ENCODE results near the gene SLC30A2. TPM values are rescaled to one million over a fixed set of nuclear protein-coding genes. Genes with fewer than 3 reads are reported as not detected.

Gene SLC30A2
- polyA plus RNA-seq, 6 donors from 2014 or later, result not detected

GRCh38 chr1:26079960-26080814 lies 34.3 kb upstream of the SLC30A2 start:
- DNase-seq, result no peak
- ATAC-seq (ENCODE audit: low read depth in 2 of 2), result no peak
- peaks cover 15 to 29% (median 26%) of the 10 kb centered on the region in 3 donors for H3K27me3 Mint-ChIP-seq
- no peak overlapping the region for H3K27ac Mint-ChIP-seq
- H3K4me3 Mint-ChIP-seq, result no peak overlapping the region
- H3K36me3 Mint-ChIP-seq, result peaks cover 0 to 8% of the 10 kb centered on the region in 2 donors
- H3K9me3 Mint-ChIP-seq, result no peaks in the 10 kb centered on the region
- no peaks in the 10 kb centered on the region for H3K4me1 Mint-ChIP-seq

- Mint-ChIP-seq H3K27me3 (peaks cover 8 to 19% (median 16%) of the 10 kb centered on the region in 3 donors), H3K36me3 (peaks cover 0 to 3% of the 10 kb centered on the region in 2 donors), H3K27ac (no peak overlapping the region), H3K4me1 (no peaks in the 10 kb centered on the region), H3K9me3 (no peaks in the 10 kb centered on the region), H3K4me3 (no peak overlapping the region)
- ATAC-seq (ENCODE audit: low read depth in 2 of 2) (no peak), DNase-seq (no peak)
Measured at GRCh38 chr1:26079178-26079563, 33.3 kb upstream of the SLC30A2 start.

GRCh38 chr1:26078286-26079177 lies 32.6 kb upstream of the SLC30A2 start:
- peaks cover 6 to 15% (median 13%) of the 10 kb centered on the region in 3 donors for H3K27me3 Mint-ChIP-seq
- H3K4me3 Mint-ChIP-seq, result no peak overlapping the region
- DNase-seq (no peak), ATAC-seq (ENCODE audit: low read depth in 2 of 2) (no peak)
- no peaks in the 10 kb centered on the region for H3K9me3 Mint-ChIP-seq
- no peaks in the 10 kb centered on the region for H3K4me1 Mint-ChIP-seq
- no peaks in the 10 kb centered on the region for H3K36me3 Mint-ChIP-seq
- peak overlapping the region in 1 of 6 donors; percentile 12 for H3K27ac Mint-ChIP-seq

- ATAC-seq (ENCODE audit: low read depth in 2 of 2) (no peak), DNase-seq (no peak)
- Mint-ChIP-seq H3K4me1 (no peaks in the 10 kb centered on the region), H3K27me3 (peaks cover 6 to 24% (median 17%) of the 10 kb centered on the region in 3 donors), H3K27ac (peak overlapping the region in 1 of 6 donors; percentile 70), H3K4me3 (no peak overlapping the region), H3K9me3 (no peaks in the 10 kb centered on the region), H3K36me3 (no peaks in the 10 kb centered on the region)
Measured at GRCh38 chr1:26077524-26077923, 31.6 kb upstream of the SLC30A2 start.

GRCh38 chr1:26075421-26076144 lies 29.7 kb upstream of the SLC30A2 start:
- Mint-ChIP-seq H3K27me3 (peaks cover 16 to 40% (median 26%) of the 10 kb centered on the region in 3 donors), H3K27ac (no peak overlapping the region), H3K9me3 (no peaks in the 10 kb centered on the region), H3K4me3 (no peak overlapping the region), H3K36me3 (no peaks in the 10 kb centered on the region), H3K4me1 (no peaks in the 10 kb centered on the region)
- DNase-seq (no peak), ATAC-seq (ENCODE audit: low read depth in 2 of 2) (no peak)

- H3K9me3 Mint-ChIP-seq, result no peaks in the 10 kb centered on the region
- ATAC-seq (ENCODE audit: low read depth in 2 of 2) (no peak), DNase-seq (no peak)
- no peaks in the 10 kb centered on the region for H3K36me3 Mint-ChIP-seq
- H3K4me3 Mint-ChIP-seq, result no peak overlapping the region
- H3K27me3 Mint-ChIP-seq, result peaks cover 39 to 53% (median 41%) of the 10 kb centered on the region in 3 donors
- H3K27ac Mint-ChIP-seq, result no peak overlapping the region
- no peaks in the 10 kb centered on the region for H3K4me1 Mint-ChIP-seq
Measured at GRCh38 chr1:26072305-26072704, 26.4 kb upstream of the SLC30A2 start.

- no peak for DNase-seq
- ATAC-seq (ENCODE audit: low read depth in 2 of 2), result no peak
- no peak overlapping the region for H3K4me3 Mint-ChIP-seq
- no peak overlapping the region for H3K27ac Mint-ChIP-seq
- H3K9me3 Mint-ChIP-seq, result no peaks in the 10 kb centered on the region
- H3K27me3 Mint-ChIP-seq, result peaks cover 38 to 55% (median 41%) of the 10 kb centered on the region in 3 donors
- H3K36me3 Mint-ChIP-seq, result no peaks in the 10 kb centered on the region
- no peaks in the 10 kb centered on the region for H3K4me1 Mint-ChIP-seq
Measured at GRCh38 chr1:26070963-26071342, 25.0 kb upstream of the SLC30A2 start.

- peaks cover 36 to 60% (median 41%) of the 10 kb centered on the region in 3 donors for H3K27me3 Mint-ChIP-seq
- no peaks in the 10 kb centered on the region for H3K9me3 Mint-ChIP-seq
- no peak overlapping the region for H3K4me3 Mint-ChIP-seq
- ATAC-seq (ENCODE audit: low read depth in 2 of 2), result no peak
- H3K27ac Mint-ChIP-seq, result no peak overlapping the region
- H3K4me1 Mint-ChIP-seq, result no peaks in the 10 kb centered on the region
- H3K36me3 Mint-ChIP-seq, result no peaks in the 10 kb centered on the region
- DNase-seq, result no peak
Measured at GRCh38 chr1:26070296-26070962, 24.5 kb upstream of the SLC30A2 start.

- Mint-ChIP-seq H3K27me3 (peaks cover 36 to 63% (median 41%) of the 10 kb centered on the region in 3 donors), H3K36me3 (no peaks in the 10 kb centered on the region), H3K9me3 (no peaks in the 10 kb centered on the region), H3K27ac (no peak overlapping the region), H3K4me3 (no peak overlapping the region), H3K4me1 (no peaks in the 10 kb centered on the region)
- no peak for ATAC-seq (ENCODE audit: low read depth in 2 of 2)
- no peak for DNase-seq
Measured at GRCh38 chr1:26069941-26070295, 24.0 kb upstream of the SLC30A2 start.

- peaks cover 46 to 57% (median 48%) of the 10 kb centered on the region in 3 donors for H3K27me3 Mint-ChIP-seq
- ATAC-seq (ENCODE audit: low read depth in 2 of 2) (no peak), DNase-seq (no peak)
- H3K4me1 Mint-ChIP-seq, result no peaks in the 10 kb centered on the region
- no peaks in the 10 kb centered on the region for H3K9me3 Mint-ChIP-seq
- H3K4me3 Mint-ChIP-seq, result no peak within 1 kb of the TSS
- H3K27ac Mint-ChIP-seq, result peak within 1 kb of the TSS in 1 of 6 donors; percentile 72
- H3K36me3 Mint-ChIP-seq, result no peaks in the 10 kb centered on the region
Measured at GRCh38 chr1:26067432-26067911, 21.6 kb upstream of the SLC30A2 start, which contains the start of gene TRIM63. TSS of gene TRIM63 (minus strand) at chr1:26067630. CDS start at chr1:26067494, 136 bp downstream.

- H3K27me3 Mint-ChIP-seq, result peaks cover 41 to 54% (median 42%) of the 10 kb centered on the region in 3 donors
- H3K4me1 Mint-ChIP-seq, result no peaks in the 10 kb centered on the region
- H3K27ac Mint-ChIP-seq, result no peak overlapping the region
- H3K4me3 Mint-ChIP-seq, result no peak overlapping the region
- H3K36me3 Mint-ChIP-seq, result no peaks in the 10 kb centered on the region
- ATAC-seq (ENCODE audit: low read depth in 2 of 2) (no peak), DNase-seq (no peak)
- no peaks in the 10 kb centered on the region for H3K9me3 Mint-ChIP-seq
Measured at GRCh38 chr1:26066857-26067256, 20.9 kb upstream of the SLC30A2 start.

GRCh38 chr1:26066160-26066559 lies 20.2 kb upstream of the SLC30A2 start:
- no peaks in the 10 kb centered on the region for H3K36me3 Mint-ChIP-seq
- no peaks in the 10 kb centered on the region for H3K9me3 Mint-ChIP-seq
- peaks cover 40 to 51% (median 41%) of the 10 kb centered on the region in 3 donors for H3K27me3 Mint-ChIP-seq
- H3K4me1 Mint-ChIP-seq, result no peaks in the 10 kb centered on the region
- no peak overlapping the region for H3K4me3 Mint-ChIP-seq
- H3K27ac Mint-ChIP-seq, result no peak overlapping the region
- DNase-seq (no peak), ATAC-seq (ENCODE audit: low read depth in 2 of 2) (no peak)

- no peak for DNase-seq
- Mint-ChIP-seq H3K4me1 (no peaks in the 10 kb centered on the region), H3K27ac (no peak overlapping the region), H3K9me3 (no peaks in the 10 kb centered on the region), H3K4me3 (no peak overlapping the region), H3K36me3 (no peaks in the 10 kb centered on the region), H3K27me3 (peaks cover 29 to 57% (median 53%) of the 10 kb centered on the region in 3 donors)
- no peak for ATAC-seq (ENCODE audit: low read depth in 2 of 2)
Measured at GRCh38 chr1:26064553-26064952, 18.6 kb upstream of the SLC30A2 start.

Measured in naive B cell (primary cell).